Activated CD8-positive, alpha-beta T cell treated with anti-CD3 and anti-CD28 coated beads for 36 hours (primary cell): ENCODE measurements around the gene BPIFA1. TPM values are rescaled to one million over a fixed set of nuclear protein-coding genes. Genes with fewer than 3 reads are reported as not detected.

Experiments used
- ATAC-seq: fragments of 200-7000 bp; cut with Tn5 transposase; one replicate; pipeline ENCODE4 v1.10.0; 2021; ENCODE audit warnings: mild to moderate bottlenecking, moderate library complexity
- CTCF ChIA-PET: fragments of 350-600 bp; sonication (Branson Sonifier 250); formaldehyde crosslinking; loops from one replicate; lab custom pipeline; 2021; ENCODE audit warnings: antibody characterized with exemption; lab: Charles Lee
- POLR2A ChIA-PET: fragments of 350-600 bp; sonication (Branson Sonifier 250); formaldehyde crosslinking; loops from one replicate; lab custom pipeline; 2021; ENCODE audit warnings: antibody characterized with exemption; lab: Charles Lee
- DNase-seq: peaks from one replicate; pipeline ENCODE4 v3.0.0-alpha.2; 2020
- H3K27ac Mint-ChIP-seq: one replicate; pipeline ENCODE4 v1.8.0; 2021; ENCODE audit warnings: mild to moderate bottlenecking, mixed read lengths
- H3K27me3 Mint-ChIP-seq: one replicate; pipeline ENCODE4 v1.8.0; 2021; ENCODE audit warnings: mixed read lengths
- H3K36me3 Mint-ChIP-seq: one replicate; pipeline ENCODE4 v1.8.0; 2021; ENCODE audit warnings: low read depth, mixed read lengths
- H3K4me1 Mint-ChIP-seq: one replicate; pipeline ENCODE4 v1.8.0; 2021; ENCODE audit warnings: low read depth, mixed read lengths
- H3K4me3 Mint-ChIP-seq: one replicate; pipeline ENCODE4 v1.8.0; 2021; ENCODE audit warnings: mild to moderate bottlenecking, moderate library complexity, mixed read lengths
- H3K9me3 Mint-ChIP-seq: one replicate; pipeline ENCODE4 v1.8.0; 2021; ENCODE audit warnings: mixed read lengths
- intact Hi-C: fragments of 100-400 bp; cut with micrococcal nuclease; formaldehyde crosslinking; loops from one replicate; pipeline ENCODE4 v1.10.0; 2022
- total RNA-seq, 2 experiments: library from RNA; stranded (reverse); gene quantifications; one replicate each; pipeline ENCODE4 v1.2.3, GENCODE V29; 2021
- TF ChIP-seq, protein P1 (sequence below): fragments of 200-600 bp; IDR thresholded peaks from one replicate; pipeline ENCODE4 v1.8.0; 2022; ENCODE audit warnings: antibody characterized with exemption, mild to moderate bottlenecking

BPIFA1 gene
- total RNA-seq, 2 experiments from 2014 or later: not detected

DNA sequence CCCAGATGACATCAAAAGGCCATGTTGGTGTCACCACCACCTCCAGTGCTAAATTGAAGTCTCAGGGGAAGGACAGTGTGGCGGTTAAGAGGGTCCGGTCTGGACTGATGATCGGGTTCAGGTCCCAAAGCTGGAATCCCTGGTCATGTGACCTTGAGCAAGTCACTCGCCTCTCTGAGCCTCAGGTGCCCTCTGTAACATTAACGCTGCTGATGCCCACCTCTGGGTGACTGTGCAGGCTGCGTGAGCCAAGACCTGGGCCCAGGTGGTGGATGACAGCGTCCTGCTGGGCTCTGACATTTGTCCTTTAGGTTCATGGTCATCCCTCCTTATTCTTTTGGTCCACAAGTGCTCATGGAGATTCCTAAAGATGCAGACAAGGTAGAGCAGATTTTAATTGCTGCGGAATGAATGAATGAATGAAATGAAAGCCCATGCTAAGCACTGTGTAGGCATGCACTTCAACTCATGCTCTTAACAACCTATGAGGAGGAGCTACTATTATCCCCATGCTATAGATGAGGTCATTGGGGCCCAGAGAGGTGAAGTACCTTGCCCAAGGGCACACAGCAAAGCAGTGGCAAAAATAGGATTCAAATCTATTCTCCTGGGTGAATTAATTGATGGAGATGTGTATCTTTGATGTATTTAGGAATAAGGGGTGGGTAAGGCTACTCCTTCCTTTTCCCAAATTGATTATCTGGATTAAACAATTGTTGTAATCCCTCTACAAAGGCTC is 46.6 kb downstream of the BPIFA1 start:
- no peak overlapping the region for H3K27ac Mint-ChIP-seq
- DNase-seq (no peak), ATAC-seq (no peak)
- intact Hi-C loops: no loop called here
- H3K9me3 Mint-ChIP-seq: no peaks in the 10 kb centered on the region
- no peaks in the 10 kb centered on the region for H3K4me1 Mint-ChIP-seq
- TF ChIP-seq, protein P1, sequence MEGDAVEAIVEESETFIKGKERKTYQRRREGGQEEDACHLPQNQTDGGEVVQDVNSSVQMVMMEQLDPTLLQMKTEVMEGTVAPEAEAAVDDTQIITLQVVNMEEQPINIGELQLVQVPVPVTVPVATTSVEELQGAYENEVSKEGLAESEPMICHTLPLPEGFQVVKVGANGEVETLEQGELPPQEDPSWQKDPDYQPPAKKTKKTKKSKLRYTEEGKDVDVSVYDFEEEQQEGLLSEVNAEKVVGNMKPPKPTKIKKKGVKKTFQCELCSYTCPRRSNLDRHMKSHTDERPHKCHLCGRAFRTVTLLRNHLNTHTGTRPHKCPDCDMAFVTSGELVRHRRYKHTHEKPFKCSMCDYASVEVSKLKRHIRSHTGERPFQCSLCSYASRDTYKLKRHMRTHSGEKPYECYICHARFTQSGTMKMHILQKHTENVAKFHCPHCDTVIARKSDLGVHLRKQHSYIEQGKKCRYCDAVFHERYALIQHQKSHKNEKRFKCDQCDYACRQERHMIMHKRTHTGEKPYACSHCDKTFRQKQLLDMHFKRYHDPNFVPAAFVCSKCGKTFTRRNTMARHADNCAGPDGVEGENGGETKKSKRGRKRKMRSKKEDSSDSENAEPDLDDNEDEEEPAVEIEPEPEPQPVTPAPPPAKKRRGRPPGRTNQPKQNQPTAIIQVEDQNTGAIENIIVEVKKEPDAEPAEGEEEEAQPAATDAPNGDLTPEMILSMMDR: no peak
- H3K36me3 Mint-ChIP-seq: no peaks in the 10 kb centered on the region
- CTCF ChIA-PET: interaction anchor here (1.1 kb wide), 1 partner anchor 19 kb away, joined by 3 read pairs; no protein-coding TSS in a partner anchor
- POLR2A ChIA-PET: no interaction called here
- no peak overlapping the region for H3K4me3 Mint-ChIP-seq
- peaks cover 2% of the 10 kb centered on the region for H3K27me3 Mint-ChIP-seq

GRCh38 chr20:33282991-33283555 is 47.3 kb downstream of the BPIFA1 start, which contains the start of gene BPIFB1:
BPIFB1 (plus strand) TSS chr20:33283214; CDS start chr20:33286074, 2,860 bp downstream.
- POLR2A ChIA-PET: no interaction called here
- no peak within 1 kb of the TSS for H3K27ac Mint-ChIP-seq

GRCh38 chr20:33284284-33284683 is 48.5 kb downstream of the BPIFA1 start:
- no peak for ATAC-seq
- Mint-ChIP-seq H3K27ac (no peak overlapping the region), H3K4me3 (no peak overlapping the region), H3K27me3 (peaks cover 2% of the 10 kb centered on the region), H3K36me3 (no peaks in the 10 kb centered on the region), H3K9me3 (no peaks in the 10 kb centered on the region), H3K4me1 (no peaks in the 10 kb centered on the region)
- TF ChIP-seq, protein P1: no peak
- DNase-seq: no peak
- ChIA-PET CTCF (interaction anchor here (0.9 kb wide), 1 partner anchor 15 kb away, joined by 4 read pairs; no protein-coding TSS in a partner anchor), POLR2A (interaction anchor here (0.6 kb wide), 1 partner anchor 80 kb away, joined by 3 read pairs; no protein-coding TSS in a partner anchor)
- intact Hi-C loops: no loop called here

More at GRCh38 chr20:33282991-33283555, 47.3 kb downstream of the BPIFA1 start, which contains the start of gene BPIFB1:
- peaks cover 2% of the 10 kb centered on the region for H3K27me3 Mint-ChIP-seq
- intact Hi-C loops: no loop called here
- TF ChIP-seq, protein P1: no peak
- CTCF ChIA-PET: no interaction called here
- DNase-seq: no peak
- H3K36me3 Mint-ChIP-seq: no peaks in the 10 kb centered on the region
- no peaks in the 10 kb centered on the region for H3K9me3 Mint-ChIP-seq
- ATAC-seq: no peak
- H3K4me3 Mint-ChIP-seq: no peak within 1 kb of the TSS
- no peaks in the 10 kb centered on the region for H3K4me1 Mint-ChIP-seq

DNA sequence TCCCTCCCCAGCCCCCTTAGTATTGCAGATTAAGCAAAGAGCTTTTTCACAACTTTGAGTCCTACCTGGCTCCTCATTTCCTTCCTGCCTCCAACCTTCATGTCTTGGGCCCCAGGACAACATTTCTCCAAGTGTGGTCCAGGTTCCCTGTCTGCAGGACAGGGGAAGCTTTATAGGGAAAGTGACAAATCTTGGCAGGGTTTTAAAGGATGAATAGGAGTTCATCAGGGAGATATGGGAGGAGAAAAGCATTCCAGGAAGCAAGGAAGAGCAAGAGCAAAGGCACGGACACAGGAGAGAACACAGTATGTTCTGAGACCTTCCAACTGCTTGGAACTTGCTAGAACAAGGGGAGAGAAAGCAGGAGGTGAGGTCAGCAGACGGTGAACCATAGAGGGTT is 49.1 kb downstream of the BPIFA1 start:
- no peak overlapping the region for H3K27ac Mint-ChIP-seq
- H3K36me3 Mint-ChIP-seq: no peaks in the 10 kb centered on the region
- H3K4me1 Mint-ChIP-seq: no peaks in the 10 kb centered on the region
- DNase-seq: no peak
- H3K9me3 Mint-ChIP-seq: no peaks in the 10 kb centered on the region
- ChIA-PET POLR2A (no interaction called here), CTCF (interaction anchor here (0.9 to 1.5 kb wide), 2 partner anchors 14 to 25 kb away, joined by 3 to 4 read pairs; no protein-coding TSS in a partner anchor)
- no peak overlapping the region for H3K4me3 Mint-ChIP-seq
- TF ChIP-seq, protein P1: no peak
- ATAC-seq: no peak
- H3K27me3 Mint-ChIP-seq: no peaks in the 10 kb centered on the region
- intact Hi-C loops: no loop called here
